Fibroblast of villous mesenchyme (primary cell): ENCODE data around the gene SSBP3. TPM values are rescaled to one million over a fixed set of nuclear protein-coding genes. Genes with fewer than 3 reads are reported as not detected.
"Not testable (repeated sequence)": the region's sequence is repeated elsewhere in the genome, so short reads cannot be mapped to it uniquely, and the experiment has no call there.

Experiments used
- DNase-seq: peaks from one replicate; pipeline ENCODE4 v3.0.0-alpha.2; 2010; ENCODE audit warnings: low read depth
- H3K4me3 ChIP-seq: 2 replicates; pipeline ENCODE4 v1.5.1; 2011; ENCODE audit warnings: low read depth, mild to moderate bottlenecking, low read length
- CTCF ChIP-seq: IDR thresholded peaks from 2 replicates; pipeline ENCODE4 v1.5.1; 2012; ENCODE audit warnings: low read depth, mild to moderate bottlenecking, low read length; ENCODE audit not compliant: insufficient read depth
- total RNA-seq: library from RNA; depleted of rRNA; stranded (reverse); fragments of >200 nt; gene quantifications from 2 replicates; pipeline ENCODE4 v1.2.3, GENCODE V29; 2012

SSBP3 gene
- total RNA-seq, 1 donor, result 15.1 TPM

DNA sequence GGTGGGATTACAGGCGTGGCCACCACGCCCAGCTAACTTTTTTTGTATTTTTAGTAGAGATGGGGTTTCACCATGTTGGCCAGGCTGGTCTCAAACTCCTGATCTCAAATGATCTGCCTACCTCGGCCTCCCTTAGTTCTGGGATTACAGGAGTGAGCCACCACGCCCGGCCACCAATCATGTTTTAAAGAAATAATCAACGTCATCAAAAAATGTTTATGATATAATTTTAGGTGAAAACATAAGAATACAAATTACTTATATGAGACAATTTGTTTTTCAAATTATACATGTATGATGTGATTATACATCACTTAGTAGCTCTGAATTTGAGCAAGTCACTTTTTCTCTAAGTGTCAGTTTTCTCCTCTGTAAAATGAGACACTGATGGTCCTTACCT, 31.6 kb upstream of the SSBP3 start:
- no peak for DNase-seq
- TF ChIP-seq CTCF, result no peak
- H3K4me3 ChIP-seq, result no peak overlapping the region

DNA sequence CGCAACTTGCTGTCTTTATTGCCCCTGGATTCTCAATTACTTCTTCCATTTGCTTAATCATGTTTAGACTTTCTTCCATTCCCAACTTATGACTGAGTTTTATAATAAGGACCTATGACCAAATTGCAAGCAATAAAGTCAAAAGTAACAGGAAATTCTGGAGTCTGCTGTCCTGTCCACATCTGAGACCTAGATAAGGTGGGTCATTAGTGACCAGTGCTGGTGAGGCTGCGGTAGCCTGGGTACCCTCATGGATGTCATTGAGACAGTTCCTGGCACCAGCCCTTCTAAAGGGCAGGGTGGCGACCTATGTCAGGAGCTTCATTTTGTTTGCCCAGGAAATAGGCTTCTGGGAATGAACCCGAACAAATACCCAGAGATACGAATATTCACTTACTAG, 30.6 kb upstream of the SSBP3 start:
- no peak overlapping the region for H3K4me3 ChIP-seq
- no peak for DNase-seq
- TF ChIP-seq CTCF, result no peak

DNA sequence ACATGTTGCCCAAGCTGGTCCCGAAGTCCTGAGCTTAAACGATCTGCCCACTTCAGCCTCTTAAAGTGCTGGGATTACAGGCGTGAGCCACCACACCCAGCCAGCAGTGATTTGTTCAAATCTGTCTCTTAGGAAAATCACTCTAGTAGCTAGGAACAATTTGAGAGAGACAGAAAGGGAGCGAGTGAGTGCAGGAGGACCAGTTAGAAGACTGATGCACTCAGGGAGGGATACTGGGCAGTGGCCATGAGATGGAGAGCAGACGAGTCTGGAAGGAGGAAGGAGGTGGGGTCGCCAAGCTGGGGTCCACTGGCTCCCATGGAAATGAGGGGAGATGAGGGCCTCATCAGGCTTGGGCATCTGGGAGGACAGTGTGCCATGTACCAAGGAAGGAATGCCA, 23.6 kb upstream of the SSBP3 start:
- no peak for DNase-seq
- no peak for TF ChIP-seq CTCF
- no peak overlapping the region for H3K4me3 ChIP-seq

DNA sequence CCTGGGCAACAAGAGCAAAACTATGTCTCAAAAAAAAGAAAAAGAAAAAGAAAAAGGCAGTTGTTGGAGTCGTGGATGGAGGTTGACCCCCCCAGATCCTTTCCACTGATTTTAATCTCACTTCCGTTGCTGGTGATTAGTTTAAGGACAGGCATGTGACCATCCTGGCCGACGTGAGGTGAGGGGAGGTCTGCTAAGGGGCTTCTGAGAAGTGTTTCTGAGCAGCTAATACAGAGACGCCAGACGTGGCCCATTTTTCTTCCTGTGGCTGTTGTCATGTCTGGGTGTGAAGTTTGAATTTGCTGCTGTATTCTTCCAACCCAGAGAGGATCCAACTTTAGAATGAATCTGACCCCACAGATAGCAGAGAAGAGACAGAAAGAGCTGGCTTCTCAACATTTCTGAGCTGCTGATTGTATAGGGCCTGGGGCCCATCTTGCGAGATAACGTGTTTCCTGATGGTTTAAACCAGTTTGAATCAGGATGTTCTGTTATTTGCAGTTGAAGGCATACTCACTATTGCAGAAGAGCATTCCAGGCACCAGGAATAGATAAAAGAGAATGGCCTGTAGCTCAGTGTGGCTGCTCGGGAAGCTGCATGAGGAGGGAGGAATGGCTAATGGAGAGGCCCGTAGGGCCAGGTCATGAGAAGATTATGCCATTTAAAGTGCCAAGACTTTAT, 22.8 kb upstream of the SSBP3 start:
- DNase-seq, result peak; percentile 10
- TF ChIP-seq CTCF, result no peak
- H3K4me3 ChIP-seq, result no peak overlapping the region

DNA sequence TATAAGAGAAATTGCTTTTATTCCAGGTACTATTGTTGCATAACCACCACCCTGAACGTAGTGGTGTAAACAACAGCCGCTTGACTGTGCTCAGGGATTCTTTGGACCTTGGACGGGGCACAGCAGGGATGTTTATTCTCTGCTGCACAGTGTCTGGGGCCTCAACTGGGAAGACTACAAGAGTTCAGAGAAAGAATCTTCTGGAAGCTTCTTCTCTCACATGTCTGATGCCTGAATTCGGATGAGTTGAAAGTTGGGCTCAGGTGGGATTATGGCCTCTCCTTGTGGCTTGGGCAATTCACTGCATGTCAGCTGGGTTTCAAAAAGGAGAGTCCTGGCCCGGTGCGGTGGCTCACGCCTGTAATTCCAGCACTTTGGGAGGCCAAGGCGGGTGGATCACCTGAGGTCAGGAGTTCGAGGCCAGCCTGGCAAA, 19.0 kb upstream of the SSBP3 start:
- H3K4me3 ChIP-seq, result no peak overlapping the region
- no peak for DNase-seq
- peak; percentile 30 for TF ChIP-seq CTCF

- TF ChIP-seq CTCF, result no peak
- H3K4me3 ChIP-seq, result no peak overlapping the region
- DNase-seq, result no peak
Measured at GRCh38 chr1:54424398-54424797, 18.2 kb upstream of the SSBP3 start.

DNA sequence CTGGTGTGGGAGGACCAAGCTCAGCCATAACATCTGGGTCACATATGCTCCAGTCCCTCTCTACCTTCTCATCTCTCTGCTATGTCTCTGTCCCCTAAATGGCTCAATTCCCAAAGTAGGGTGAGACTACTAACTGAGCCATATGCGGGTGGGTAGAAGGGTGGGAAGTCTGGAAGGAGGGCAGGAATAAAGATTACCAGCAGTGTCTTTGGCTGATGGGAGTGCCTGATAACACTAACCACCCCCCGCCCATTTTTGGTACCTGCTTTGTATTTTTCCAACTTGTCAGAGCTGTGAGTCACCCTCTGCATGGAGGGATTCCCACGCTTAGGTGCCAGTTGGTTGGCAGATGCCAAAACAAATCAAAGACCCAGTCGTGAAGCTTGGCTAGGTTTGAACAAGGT, 14.9 kb upstream of the SSBP3 start:
- DNase-seq, result no peak
- no peak overlapping the region for H3K4me3 ChIP-seq
- TF ChIP-seq CTCF, result no peak

DNA sequence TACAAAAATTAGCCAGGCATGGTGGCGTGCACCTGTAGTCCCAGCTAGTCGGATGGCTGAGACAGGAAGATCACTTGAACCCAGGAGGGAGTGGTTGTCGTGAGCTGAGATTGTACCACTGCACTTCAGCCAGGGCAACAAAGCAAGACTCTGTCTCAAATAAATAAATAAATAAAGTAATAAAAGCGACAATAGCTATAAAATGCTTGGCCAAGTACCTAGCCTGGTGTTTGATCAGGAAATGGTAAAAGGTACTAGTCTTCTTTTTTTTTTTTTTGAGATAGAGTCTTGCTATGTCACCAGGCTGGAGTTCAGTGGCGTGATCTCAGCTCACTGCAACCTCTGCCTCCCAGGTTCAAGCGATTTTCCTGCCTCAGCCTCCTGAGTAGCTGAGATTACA, 12.4 kb upstream of the SSBP3 start:
- not testable (repeated sequence) for H3K4me3 ChIP-seq, DNase-seq
